Hepatocyte (in vitro differentiated cells): ENCODE data around the gene VILL. TPM values are rescaled to one million over a fixed set of nuclear protein-coding genes. Genes with fewer than 3 reads are reported as not detected.

Experiments
- DNase-seq: peaks from one replicate; pipeline ENCODE4 v3.0.0-alpha.2; 2016; ENCODE audit warnings: low spot score
- H2AFZ ChIP-seq: fragments of 200-600 bp; sonication (generic); 2 replicates; pipeline ENCODE4 v1.6.0; 2016; ENCODE audit warnings: antibody characterized with exemption, mild to moderate bottlenecking
- H3K27ac ChIP-seq: fragments of 200-600 bp; sonication (generic); 2 replicates; pipeline ENCODE4 v1.5.1; 2016; ENCODE audit warnings: mild to moderate bottlenecking
- H3K27me3 ChIP-seq: fragments of 200-600 bp; sonication (generic); 2 replicates; pipeline ENCODE4 v1.6.1; 2016
- H3K36me3 ChIP-seq: fragments of 200-600 bp; sonication (generic); replicated peaks from 2 replicates; pipeline ENCODE4 v1.5.1; 2016; ENCODE audit warnings: low read depth; ENCODE audit not compliant: insufficient read depth
- H3K4me1 ChIP-seq: fragments of 200-600 bp; sonication (generic); 2 replicates; pipeline ENCODE4 v1.5.1; 2016; ENCODE audit warnings: mild to moderate bottlenecking, moderate library complexity; ENCODE audit not compliant: insufficient read depth
- H3K4me2 ChIP-seq: fragments of 200-600 bp; sonication (generic); 2 replicates; pipeline ENCODE4 v1.6.0; 2016
- H3K4me3 ChIP-seq: fragments of 200-600 bp; sonication (generic); 2 replicates; pipeline ENCODE4 v1.5.1; 2016; ENCODE audit warnings: mild to moderate bottlenecking
- H3K79me2 ChIP-seq: fragments of 200-600 bp; sonication (generic); 2 replicates; pipeline ENCODE4 v1.6.0; 2017; ENCODE audit warnings: mild to moderate bottlenecking
- H3K9me2 ChIP-seq: fragments of 200-600 bp; sonication (generic); replicated peaks from 2 replicates; pipeline ENCODE4 v1.6.0; 2017; ENCODE audit warnings: mild to moderate bottlenecking; ENCODE audit not compliant: insufficient read depth
- H3K9me3 ChIP-seq: fragments of 200-600 bp; sonication (generic); 2 replicates; pipeline ENCODE4 v1.5.1; 2016; ENCODE audit warnings: low read depth, mild to moderate bottlenecking
- H4K20me1 ChIP-seq: fragments of 200-600 bp; sonication (generic); 2 replicates; pipeline ENCODE4 v1.6.0; 2016; ENCODE audit warnings: mild to moderate bottlenecking; ENCODE audit not compliant: insufficient read depth, poor library complexity, severe bottlenecking
- EZH2 ChIP-seq: fragments of 200-600 bp; sonication (generic); IDR thresholded peaks from 2 replicates; pipeline ENCODE4 v1.6.1; 2016; ENCODE audit warnings: antibody characterized with exemption, mild to moderate bottlenecking, borderline replicate concordance
- EZH2phosphoT487 ChIP-seq: fragments of 200-600 bp; sonication (generic); IDR thresholded peaks from one replicate; pipeline ENCODE4 v1.6.1; 2018; ENCODE audit warnings: antibody characterized with exemption, mild to moderate bottlenecking, low read depth, moderate library complexity; ENCODE audit not compliant: unreplicated experiment, severe bottlenecking
- WGBS: methylation state at CpG from one replicate; pipeline ENCODE4 v1.1.6; 2016; ENCODE audit warnings: low lambda C conversion rate; ENCODE audit errors: missing lambda C conversion rate; 5-methylcytosine and 5-hydroxymethylcytosine counted together
- polyA plus RNA-seq: library from polyadenylated mRNA; unstranded; fragments of >200 nt; fragmentation: Nextera tagmentation; extraction: Ambion mirVana; gene quantifications from 2 replicates; pipeline ENCODE4 v1.2.1, GENCODE V29; 2016
- total RNA-seq: library from RNA; depleted of rRNA; stranded (reverse); fragments of >200 nt; gene quantifications from 2 replicates; pipeline ENCODE4 v1.2.3, GENCODE V29; 2014
- TF ChIP-seq, protein P1 (sequence below): fragments of 200-600 bp; sonication (generic); IDR thresholded peaks from 2 replicates; pipeline ENCODE4 v1.5.1; 2016; ENCODE audit warnings: antibody characterized with exemption, mild to moderate bottlenecking; ENCODE audit not compliant: poor library complexity

Gene VILL
- total and polyA plus RNA-seq, 2 experiments from 2014 or later = 39.3 to 47.4 TPM

DNA sequence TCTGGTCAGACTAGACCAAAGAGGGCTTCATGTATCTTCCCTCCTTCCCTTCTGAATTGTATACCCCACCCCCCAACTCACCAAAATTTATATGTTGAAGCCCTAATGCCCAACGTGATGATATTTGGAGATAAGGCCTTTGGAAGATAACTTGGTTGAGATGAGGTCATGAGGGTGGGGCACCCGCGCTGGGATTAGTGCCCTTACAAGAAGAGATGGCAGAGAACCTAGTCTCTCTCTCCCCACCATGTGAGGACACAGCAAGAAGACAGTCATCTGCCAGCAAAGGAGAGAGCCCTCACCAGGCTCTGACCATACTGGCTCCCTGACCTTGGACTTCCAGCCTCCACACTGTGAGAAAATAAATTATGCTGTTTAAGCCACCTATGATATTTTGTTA lies 25.4 kb downstream of the VILL start:
- Histone ChIP-seq H2AFZ (no peak overlapping the region), H3K9me2 (no peaks in the 10 kb centered on the region), H3K27ac (peak overlapping the region; percentile 61), H3K4me1 (no peaks in the 10 kb centered on the region), H3K9me3 (no peaks in the 10 kb centered on the region), H3K27me3 (no peaks in the 10 kb centered on the region), H3K4me2 (no peak overlapping the region), H3K4me3 (no peak overlapping the region), H4K20me1 (no peaks in the 10 kb centered on the region), H3K79me2 (no peaks in the 10 kb centered on the region), H3K36me3 (no peaks in the 10 kb centered on the region)
- TF ChIP-seq EZH2phosphoT487 = no peak
- TF ChIP-seq, protein P1, sequence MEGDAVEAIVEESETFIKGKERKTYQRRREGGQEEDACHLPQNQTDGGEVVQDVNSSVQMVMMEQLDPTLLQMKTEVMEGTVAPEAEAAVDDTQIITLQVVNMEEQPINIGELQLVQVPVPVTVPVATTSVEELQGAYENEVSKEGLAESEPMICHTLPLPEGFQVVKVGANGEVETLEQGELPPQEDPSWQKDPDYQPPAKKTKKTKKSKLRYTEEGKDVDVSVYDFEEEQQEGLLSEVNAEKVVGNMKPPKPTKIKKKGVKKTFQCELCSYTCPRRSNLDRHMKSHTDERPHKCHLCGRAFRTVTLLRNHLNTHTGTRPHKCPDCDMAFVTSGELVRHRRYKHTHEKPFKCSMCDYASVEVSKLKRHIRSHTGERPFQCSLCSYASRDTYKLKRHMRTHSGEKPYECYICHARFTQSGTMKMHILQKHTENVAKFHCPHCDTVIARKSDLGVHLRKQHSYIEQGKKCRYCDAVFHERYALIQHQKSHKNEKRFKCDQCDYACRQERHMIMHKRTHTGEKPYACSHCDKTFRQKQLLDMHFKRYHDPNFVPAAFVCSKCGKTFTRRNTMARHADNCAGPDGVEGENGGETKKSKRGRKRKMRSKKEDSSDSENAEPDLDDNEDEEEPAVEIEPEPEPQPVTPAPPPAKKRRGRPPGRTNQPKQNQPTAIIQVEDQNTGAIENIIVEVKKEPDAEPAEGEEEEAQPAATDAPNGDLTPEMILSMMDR = no peak
- no peak for TF ChIP-seq EZH2
- 91% methylated on average over 3 of the region's 3 CpGs for WGBS
- no peak for DNase-seq

DNA sequence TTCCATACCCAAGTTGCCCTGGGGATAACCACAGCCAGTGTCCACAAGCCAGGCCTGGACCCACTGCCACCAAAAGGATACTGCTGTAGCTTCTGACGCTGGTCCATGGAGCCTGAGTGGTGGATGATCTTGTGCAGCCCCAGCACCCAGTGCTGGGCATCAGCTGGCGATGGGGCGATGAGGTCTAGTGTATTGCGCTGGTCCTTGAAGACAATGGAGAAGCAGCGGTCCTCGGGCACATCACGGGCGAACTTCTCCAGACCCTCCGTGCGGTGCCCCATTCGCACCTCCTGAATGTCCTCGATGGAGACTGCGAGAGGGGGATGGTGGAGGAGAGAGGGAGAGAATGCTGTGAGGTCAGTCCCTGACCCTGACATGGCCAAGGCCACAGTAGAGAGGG lies 25.8 kb downstream of the VILL start:
- no peaks in the 10 kb centered on the region for H4K20me1 ChIP-seq
- H3K4me2 ChIP-seq = no peak overlapping the region
- WGBS = 97% methylated on average over 13 of the region's 13 CpGs
- H3K79me2 ChIP-seq = no peaks in the 10 kb centered on the region
- TF ChIP-seq EZH2phosphoT487 (no peak), EZH2 (no peak)
- TF ChIP-seq, protein P1 = no peak
- no peak for DNase-seq
- H3K9me2 ChIP-seq = no peaks in the 10 kb centered on the region
- no peak overlapping the region for H3K4me3 ChIP-seq
- H3K9me3 ChIP-seq = no peaks in the 10 kb centered on the region
- no peak overlapping the region for H2AFZ ChIP-seq
- no peaks in the 10 kb centered on the region for H3K36me3 ChIP-seq
- no peaks in the 10 kb centered on the region for H3K4me1 ChIP-seq
- H3K27ac ChIP-seq = peak overlapping the region; percentile 61
- no peaks in the 10 kb centered on the region for H3K27me3 ChIP-seq

DNA sequence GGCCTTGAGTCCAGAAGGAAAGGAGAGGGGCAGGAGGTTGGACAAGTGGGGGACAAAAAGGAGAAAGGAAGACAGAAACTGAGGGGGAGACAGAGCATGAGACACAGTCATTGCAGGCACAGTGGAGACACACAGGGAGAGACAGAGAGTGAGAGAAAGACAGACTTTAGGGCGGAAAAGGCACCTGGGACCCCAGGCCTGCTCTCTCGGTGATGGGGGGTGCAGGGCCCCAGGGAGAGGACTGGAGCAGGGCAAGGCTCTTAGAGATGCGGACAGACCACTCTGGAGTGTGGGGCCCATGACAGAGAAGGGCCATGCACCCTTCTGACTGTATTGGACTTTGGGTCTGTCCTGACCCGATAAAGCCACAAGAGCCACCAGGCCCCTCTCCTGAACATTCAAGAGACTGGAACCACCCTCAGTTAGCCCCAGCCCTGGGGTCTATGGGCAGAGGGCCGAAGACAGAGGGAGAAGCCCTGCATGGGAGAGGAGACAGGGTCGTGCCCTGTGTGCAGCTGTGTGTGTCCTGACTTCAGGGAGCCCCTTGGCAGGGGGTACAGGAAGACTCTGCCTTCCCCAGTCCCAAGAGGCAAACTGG lies 26.4 kb downstream of the VILL start:
- Histone ChIP-seq H3K27ac (no peak overlapping the region), H4K20me1 (no peaks in the 10 kb centered on the region), H3K36me3 (no peaks in the 10 kb centered on the region), H3K4me2 (no peak overlapping the region), H3K9me2 (no peaks in the 10 kb centered on the region), H3K79me2 (no peaks in the 10 kb centered on the region), H3K27me3 (no peaks in the 10 kb centered on the region), H2AFZ (no peak overlapping the region), H3K4me1 (no peaks in the 10 kb centered on the region), H3K9me3 (no peaks in the 10 kb centered on the region), H3K4me3 (no peak overlapping the region)
- DNase-seq = no peak
- WGBS = 96% methylated on average over 6 of the region's 6 CpGs
- TF ChIP-seq EZH2phosphoT487 = no peak
- TF ChIP-seq, protein P1 = no peak
- TF ChIP-seq EZH2 = no peak
